Right lobe of liver (tissue), 4 donors: ENCODE data around the gene PLXNA2.

ENCODE experiments used
- CTCF ChIP-seq, 4 donors: fragments of 200-600 bp in 3 of 4; fragments of 450-650 bp in 1 of 4; IDR thresholded peaks; one replicate each; pipeline versions ENCODE4 v1.5.1 to v1.8.0; 2016 to 2022; ENCODE audit warnings: antibody characterized with exemption in 4 of 4, mild to moderate bottlenecking in 2 of 4
- POLR2A ChIP-seq: fragments of 450-650 bp; IDR thresholded peaks from one replicate; pipeline ENCODE4 v1.6.1; 2017; ENCODE audit warnings: antibody characterized with exemption, mild to moderate bottlenecking
- donor health status: DM: no; HTN: no; CAD: no.
- donor health status: DM: no; HTN: no; CAD: no.
- donor health status: DM: no; HTN: yes; CAD: no.

GRCh38 chr1:208238710-208239472, 5.3 kb downstream of the PLXNA2 start:
- TF ChIP-seq CTCF (IDR thresholded peaks at IDR 0.05) (peak; percentile 47 to 82 (median 73)), POLR2A (no peak)
